IMR-90 (cell line): ENCODE measurements around the gene ARPP21. TPM values are rescaled to one million over a fixed set of nuclear protein-coding genes. Genes with fewer than 3 reads are reported as not detected.

ENCODE experiments used
- ATAC-seq: fragments of 200-7000 bp; cut with Tn5 transposase; 2 replicates; pipeline ENCODE4 v1.9.1; 2020; ENCODE audit warnings: low read depth, mild to moderate bottlenecking, moderate library complexity
- BruUV-seq: library from RNA; stranded (reverse); fragments of 400-500 nt; replicated peaks from 2 replicates; lab custom pipeline; 2021; lab: Mats Ljungman, UMichigan
- CTCF ChIA-PET: fragments of 300-600 bp; formaldehyde crosslinking; extraction: SDS; loops from one replicate; lab custom pipeline; 2021; ENCODE audit warnings: antibody characterized with exemption; lab: Yijun Ruan, JAX
- POLR2A ChIA-PET: fragments of 300-600 bp; sonication (Branson Sonifier 250); formaldehyde crosslinking; loops from one replicate; lab custom pipeline; 2022; ENCODE audit warnings: antibody characterized with exemption; ENCODE audit not compliant: unreplicated experiment; lab: Charles Lee
- DNase-seq: peaks from one replicate; pipeline ENCODE4 v3.0.0; 2013
- H2AFZ ChIP-seq: replicated peaks from 2 replicates; pipeline ENCODE3; 2013; ENCODE audit warnings: low read length, mild to moderate bottlenecking; ENCODE audit not compliant: poor library complexity
- H2AK5ac ChIP-seq: 2 replicates; pipeline ENCODE4 v1.6.1; 2013; ENCODE audit warnings: low read depth, low read length, inconsistent platforms
- H2AK9ac ChIP-seq: replicated peaks from 2 replicates; pipeline ENCODE3; 2013; ENCODE audit warnings: mild to moderate bottlenecking, low read depth, low read length, moderate library complexity; ENCODE audit not compliant: poor library complexity
- H2BK120ac ChIP-seq: 2 replicates; pipeline ENCODE4 v1.6.1; 2013; ENCODE audit warnings: low read depth, low read length, inconsistent platforms
- H2BK15ac ChIP-seq: 3 replicates; pipeline ENCODE4 v1.6.1; 2013; ENCODE audit warnings: low read depth, low read length, inconsistent platforms
- H2BK20ac ChIP-seq: 2 replicates; pipeline ENCODE4 v1.6.1; 2013; ENCODE audit warnings: low read depth, mild to moderate bottlenecking, inconsistent platforms, low read length, moderate library complexity
- H2BK5ac ChIP-seq: 2 replicates; pipeline ENCODE4 v1.6.1; 2013; ENCODE audit warnings: mild to moderate bottlenecking, low read depth, low read length, inconsistent platforms; ENCODE audit not compliant: poor library complexity, severe bottlenecking
- H3K14ac ChIP-seq: replicated peaks from 2 replicates; pipeline ENCODE4 v1.6.1; 2013; ENCODE audit warnings: low read depth, low read length, inconsistent platforms
- H3K18ac ChIP-seq: 2 replicates; pipeline ENCODE4 v1.6.1; 2013; ENCODE audit warnings: low read depth, low read length, control low read depth
- H3K23ac ChIP-seq: 2 replicates; pipeline ENCODE4 v1.6.1; 2013; ENCODE audit warnings: low read depth, low read length, inconsistent platforms
- H3K27ac ChIP-seq: 2 replicates; pipeline ENCODE4 v1.5.1; 2013; ENCODE audit warnings: mild to moderate bottlenecking, control low read depth, low read length; ENCODE audit not compliant: insufficient read depth
- H3K27me3 ChIP-seq: 2 replicates; pipeline ENCODE4 v1.6.1; 2013; ENCODE audit warnings: low read length; ENCODE audit not compliant: control insufficient read depth, insufficient read depth
- H3K36me3 ChIP-seq: 2 replicates; pipeline ENCODE4 v1.6.1; 2013; ENCODE audit warnings: low read length, mixed read lengths; ENCODE audit not compliant: control insufficient read depth, insufficient read depth
- H3K4ac ChIP-seq: 2 replicates; pipeline ENCODE4 v1.6.1; 2013; ENCODE audit warnings: low read depth, low read length, inconsistent platforms
- H3K4me1 ChIP-seq: 2 replicates; pipeline ENCODE4 v1.6.1; 2013; ENCODE audit warnings: low read length, mixed read lengths; ENCODE audit not compliant: control insufficient read depth, insufficient read depth
- H3K4me2 ChIP-seq: 2 replicates; pipeline ENCODE4 v1.6.1; 2013; ENCODE audit warnings: low read depth, mild to moderate bottlenecking, control low read depth, low read length, moderate library complexity
- H3K4me3 ChIP-seq: 2 replicates; pipeline ENCODE4 v1.5.1; 2013; ENCODE audit warnings: low read depth, mild to moderate bottlenecking, control low read depth, low read length, moderate library complexity; ENCODE audit not compliant: insufficient read depth
- H3K56ac ChIP-seq: 2 replicates; pipeline ENCODE4 v1.6.1; 2013; ENCODE audit warnings: low read length, inconsistent platforms; ENCODE audit not compliant: insufficient read depth; ENCODE audit errors: extremely low read depth
- H3K79me1 ChIP-seq, 2 experiments: 2 replicates each; pipeline ENCODE4 v1.6.1; 2013; ENCODE audit warnings: low read length in 2 of 2, inconsistent platforms in 1 of 2, low read depth in 1 of 2
- H3K9ac ChIP-seq: 2 replicates; pipeline ENCODE4 v1.6.1; 2013; ENCODE audit warnings: low read depth, low read length, control low read depth
- H3K9me1 ChIP-seq: 2 replicates; pipeline ENCODE4 v1.6.1; 2013; ENCODE audit warnings: low read length, inconsistent platforms; ENCODE audit not compliant: insufficient read depth
- H3K9me3 ChIP-seq: 2 replicates; pipeline ENCODE4 v1.6.1; 2013; ENCODE audit warnings: low read length; ENCODE audit not compliant: control insufficient read depth, insufficient read depth
- H4K20me1 ChIP-seq: 2 replicates; pipeline ENCODE4 v1.6.1; 2013; ENCODE audit warnings: low read length, inconsistent platforms; ENCODE audit not compliant: insufficient read depth
- H4K5ac ChIP-seq: 2 replicates; pipeline ENCODE4 v1.6.1; 2013; ENCODE audit warnings: mild to moderate bottlenecking, low read depth, low read length, control low read depth
- H4K8ac ChIP-seq, 2 experiments: 2 replicates each; pipeline ENCODE4 v1.6.1; 2013; ENCODE audit warnings: low read depth in 2 of 2, low read length in 2 of 2, control low read depth in 1 of 2, inconsistent platforms in 1 of 2
- H4K91ac ChIP-seq: 2 replicates; pipeline ENCODE4 v1.6.1; 2013; ENCODE audit warnings: low read depth, low read length, inconsistent platforms; ENCODE audit not compliant: insufficient read depth
- CEBPB ChIP-seq: IDR thresholded peaks from 2 replicates; pipeline ENCODE4 v1.6.1; 2012; ENCODE audit warnings: low read depth, low read length, improper control_type of control experiment
- ELK1 ChIP-seq: fragments of 150-350 bp; IDR thresholded peaks from 2 replicates; pipeline ENCODE4 v1.6.1; 2016; ENCODE audit warnings: low read depth, mild to moderate bottlenecking, low read length, moderate library complexity, borderline replicate concordance
- FOS ChIP-seq: fragments of 150-350 bp; IDR thresholded peaks from 2 replicates; pipeline ENCODE4 v1.6.1; 2016; ENCODE audit warnings: low read depth, low read length
- RFX5 ChIP-seq: IDR thresholded peaks from 2 replicates; pipeline ENCODE4 v1.8.0; 2012; ENCODE audit warnings: low read depth, mild to moderate bottlenecking, low read length, moderate library complexity
- SMC3 ChIP-seq: fragments of 150-350 bp; IDR thresholded peaks from 2 replicates; pipeline ENCODE4 v1.6.1; 2016; ENCODE audit warnings: low read depth, mild to moderate bottlenecking, antibody characterized with exemption, low read length, moderate library complexity
- USF2 ChIP-seq: fragments of 150-350 bp; IDR thresholded peaks from 2 replicates; pipeline ENCODE4 v1.6.1; 2017; ENCODE audit warnings: mild to moderate bottlenecking, antibody characterized with exemption, low read length, low read depth
- dilution Hi-C: fragments of 300-500 bp; cut with HindIII; formaldehyde crosslinking; loops from one replicate; pipeline ENCODE4 v1.14.3; 2018; ENCODE audit warnings: low sequenced_read_pairs; ENCODE audit not compliant: unreplicated experiment
- in situ Hi-C: fragments of 300-500 bp; cut with MboI; formaldehyde crosslinking; loops from 3 replicates; pipeline ENCODE4 v1.14.3; 2019; ENCODE audit warnings: low sequenced_read_pairs, inconsistent platforms, mixed read lengths
- intact Hi-C: fragments of 100-400 bp; cut with micrococcal nuclease; formaldehyde crosslinking; loops from 2 replicates; pipeline ENCODE4 v1.10.0; 2022
- polyA plus RNA-seq, 3 experiments: library from polyadenylated mRNA; depleted of rRNA; stranded (reverse); fragments of >200 nt; gene quantifications; 2 replicates each; pipeline ENCODE4 v1.2.3, GENCODE V29; 2012; ENCODE audit warnings: low replicate concordance in 1 of 3
- total RNA-seq: library from RNA; depleted of rRNA; stranded (reverse); fragments of >200 nt; gene quantifications from 2 replicates; pipeline ENCODE4 v1.2.3, GENCODE V29; 2012

Gene ARPP21
- total and polyA plus RNA-seq, 2 of the 4 experiments (the other 2 are of a cell fraction): not detected

- ATAC-seq (no peak), DNase-seq (no peak)
- ChIA-PET CTCF (no interaction called here), POLR2A (no interaction called here)
- dilution Hi-C loops (no loop called here), in situ Hi-C loops (no loop called here), intact Hi-C loops (no loop called here)
- H3K27me3 ChIP-seq: no peaks in the 10 kb centered on the region
- H4K8ac ChIP-seq: no peak overlapping the region
- no peak overlapping the region for H3K27ac ChIP-seq
- H3K23ac ChIP-seq: no peak overlapping the region
- H3K18ac ChIP-seq: no peak overlapping the region
- no peak overlapping the region for H2AK5ac ChIP-seq
- no peaks in the 10 kb centered on the region for H3K79me1 ChIP-seq
- H4K5ac ChIP-seq: no peak overlapping the region
- H3K36me3 ChIP-seq: no peaks in the 10 kb centered on the region
- no peak overlapping the region for H2AFZ ChIP-seq
- no peak for TF ChIP-seq ELK1
- no peak for TF ChIP-seq CEBPB
- no peak for TF ChIP-seq RFX5
- TF ChIP-seq SMC3: no peak
- no peak for TF ChIP-seq FOS
- TF ChIP-seq USF2: no peak
- H3K4me1 ChIP-seq: no peaks in the 10 kb centered on the region
- no peak overlapping the region for H2BK120ac ChIP-seq
- H3K4ac ChIP-seq: no peak overlapping the region
- H3K9me3 ChIP-seq: no peaks in the 10 kb centered on the region
- BruUV-seq: no TSS peak
- H3K56ac ChIP-seq: no peak overlapping the region
- H3K4me3 ChIP-seq: no peak overlapping the region
- no peak overlapping the region for H2AK9ac ChIP-seq
- H3K9ac ChIP-seq: no peak overlapping the region
- no peak overlapping the region for H2BK15ac ChIP-seq
- H2BK5ac ChIP-seq: no peak overlapping the region
- H2BK20ac ChIP-seq: no peak overlapping the region
- H3K14ac ChIP-seq: no peak overlapping the region
- no peaks in the 10 kb centered on the region for H3K9me1 ChIP-seq
- H4K20me1 ChIP-seq: no peaks in the 10 kb centered on the region
- H3K4me2 ChIP-seq: no peak overlapping the region
- H4K91ac ChIP-seq: no peak overlapping the region
Measured at GRCh38 chr3:35659768-35660167, 20.4 kb downstream of the ARPP21 start.
